Stimulated activated CD8-positive, alpha-beta memory T cell treated with anti-CD3 and anti-CD28 coated beads, Interleukin-15, amount 100 ng/mL, for 48 hours (primary cell): Measurements from ENCODE around the gene LTBP4.
A peak's percentile ranks its signal among the peaks of the same experiment; 100 is the strongest.
"Not testable (repeated sequence)": the region's sequence is repeated elsewhere in the genome, so short reads cannot be mapped to it uniquely, and the experiment has no call there.

ENCODE experiments used
- DNase-seq, 2 donors: peaks; one replicate each; pipeline ENCODE4 v3.0.0-alpha.2; 2020; ENCODE audit warnings: low read depth in 2 of 2

Gene LTBP4

GRCh38 chr19:40575326-40575725 lies 25.8 kb upstream of the LTBP4 start:
- no peak for DNase-seq

GRCh38 chr19:40576151-40576584 lies 25.0 kb upstream of the LTBP4 start:
- DNase-seq = no peak

- peak; percentile 87 to 89 for DNase-seq
Measured at GRCh38 chr19:40576585-40577451, 24.4 kb upstream of the LTBP4 start, which contains the start of gene SHKBP1. Gene SHKBP1, plus strand, starts transcription at chr19:40576873. Its CDS starts 27 bp downstream, at chr19:40576900.

- no peak for DNase-seq
Measured at GRCh38 chr19:40578442-40578908, 22.7 kb upstream of the LTBP4 start.

GRCh38 chr19:40580619-40581018 lies 20.6 kb upstream of the LTBP4 start:
- DNase-seq = no peak

GRCh38 chr19:40581531-40581930 lies 19.6 kb upstream of the LTBP4 start:
- no peak for DNase-seq

GRCh38 chr19:40582467-40582866 lies 18.7 kb upstream of the LTBP4 start:
- no peak for DNase-seq

GRCh38 chr19:40583283-40583682 lies 17.9 kb upstream of the LTBP4 start:
- no peak for DNase-seq

GRCh38 chr19:40584007-40584406 lies 17.2 kb upstream of the LTBP4 start:
- DNase-seq = no peak

GRCh38 chr19:40585241-40585981 lies 15.8 kb upstream of the LTBP4 start:
- DNase-seq = no peak

- DNase-seq = no peak
Measured at GRCh38 chr19:40585982-40586422, 15.2 kb upstream of the LTBP4 start.

GRCh38 chr19:40586611-40587010 lies 14.6 kb upstream of the LTBP4 start:
- no peak for DNase-seq

- no peak for DNase-seq
Measured at GRCh38 chr19:40588110-40588854, 12.9 kb upstream of the LTBP4 start.

GRCh38 chr19:40588926-40589569 lies 12.1 kb upstream of the LTBP4 start:
- DNase-seq = no peak

GRCh38 chr19:40589591-40590429 lies 11.4 kb upstream of the LTBP4 start:
- no peak for DNase-seq

GRCh38 chr19:40590464-40591265 lies 10.5 kb upstream of the LTBP4 start:
- no peak for DNase-seq

GRCh38 chr19:40591724-40592123 lies 9.4 kb upstream of the LTBP4 start:
- not testable (repeated sequence) for DNase-seq

- DNase-seq = no peak
Measured at GRCh38 chr19:40592170-40592569, 9.0 kb upstream of the LTBP4 start.

GRCh38 chr19:40594255-40594654 lies 6.9 kb upstream of the LTBP4 start:
- no peak for DNase-seq

GRCh38 chr19:40594657-40595091 lies 6.5 kb upstream of the LTBP4 start:
- no peak for DNase-seq
